Chondrocyte (in vitro differentiated cells): ENCODE measurements around the gene NYNRIN. TPM values are rescaled to one million over a fixed set of nuclear protein-coding genes. Genes with fewer than 3 reads are reported as not detected.

Experiments used
- DNase-seq: peaks from one replicate; pipeline ENCODE4 v3.0.0; 2021; ENCODE audit warnings: mixed read lengths, low spot score
- H3K27ac Mint-ChIP-seq: one replicate; pipeline ENCODE4 v1.8.0; 2021; ENCODE audit warnings: mild to moderate bottlenecking, moderate library complexity, mixed read lengths; ENCODE audit not compliant: unreplicated experiment
- H3K27me3 Mint-ChIP-seq: 2 replicates; pipeline ENCODE4 v1.8.0; 2021; ENCODE audit warnings: low read depth, mixed read lengths
- H3K36me3 Mint-ChIP-seq: 2 replicates; pipeline ENCODE4 v1.8.0; 2021; ENCODE audit warnings: low read depth, mixed read lengths
- H3K4me1 Mint-ChIP-seq: 2 replicates; pipeline ENCODE4 v1.8.0; 2021; ENCODE audit warnings: low read depth, mild to moderate bottlenecking, mixed read lengths
- H3K4me3 Mint-ChIP-seq: one replicate; pipeline ENCODE4 v1.8.0; 2021; ENCODE audit warnings: mild to moderate bottlenecking, moderate library complexity, mixed read lengths; ENCODE audit not compliant: unreplicated experiment
- H3K9me3 Mint-ChIP-seq: 2 replicates; pipeline ENCODE4 v1.8.0; 2021; ENCODE audit warnings: low read depth, mixed read lengths
- total RNA-seq: library from RNA; stranded (reverse); gene quantifications from 3 replicates; pipeline ENCODE4 v1.2.1, GENCODE V29; 2021
- TF ChIP-seq, protein P1 (sequence below): fragments of 200-600 bp; sonication (generic); IDR thresholded peaks from 2 replicates; pipeline ENCODE4 v1.5.0; 2021; ENCODE audit warnings: antibody characterized with exemption, mild to moderate bottlenecking, moderate library complexity

Gene NYNRIN
- total RNA-seq, 1 donor from 2014 or later = 21.0 TPM

DNA sequence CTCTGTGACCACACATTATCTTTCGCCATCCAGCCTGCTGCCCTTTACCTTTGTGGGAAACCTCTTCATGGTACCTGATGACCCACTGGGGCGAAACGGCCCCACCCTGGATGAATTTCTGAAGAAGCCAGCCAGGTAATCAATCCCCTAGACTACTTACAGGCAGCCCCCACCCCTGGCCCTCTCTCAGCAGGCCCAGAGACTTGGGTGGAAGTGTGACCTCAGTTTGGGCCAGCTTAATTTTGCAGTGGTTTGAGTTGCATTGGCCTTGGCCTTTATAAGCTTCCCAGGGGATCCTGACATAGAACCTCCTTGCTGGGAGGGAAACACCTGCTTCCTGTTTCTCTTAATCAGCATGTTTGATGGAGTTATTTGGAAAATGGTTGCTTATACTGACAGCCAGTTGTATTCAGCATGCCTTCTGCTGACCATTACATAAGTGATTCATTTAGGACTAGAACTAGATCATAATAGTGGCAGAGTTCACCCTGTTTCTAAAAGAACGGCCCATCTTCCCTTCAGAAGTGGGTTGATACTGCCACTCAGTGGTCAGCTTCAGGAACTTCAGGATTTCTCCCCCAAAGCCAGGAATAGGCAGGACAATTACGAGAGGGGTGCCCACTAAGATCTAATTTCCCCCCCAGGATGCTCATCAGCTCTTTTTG is 37.7 kb downstream of the NYNRIN start:
- Mint-ChIP-seq H3K36me3 (peaks cover 24% of the 10 kb centered on the region), H3K4me1 (peaks cover 45% of the 10 kb centered on the region), H3K27me3 (no peaks in the 10 kb centered on the region), H3K9me3 (no peaks in the 10 kb centered on the region), H3K4me3 (no peak overlapping the region), H3K27ac (peak overlapping the region; percentile 52)
- TF ChIP-seq, protein P1, sequence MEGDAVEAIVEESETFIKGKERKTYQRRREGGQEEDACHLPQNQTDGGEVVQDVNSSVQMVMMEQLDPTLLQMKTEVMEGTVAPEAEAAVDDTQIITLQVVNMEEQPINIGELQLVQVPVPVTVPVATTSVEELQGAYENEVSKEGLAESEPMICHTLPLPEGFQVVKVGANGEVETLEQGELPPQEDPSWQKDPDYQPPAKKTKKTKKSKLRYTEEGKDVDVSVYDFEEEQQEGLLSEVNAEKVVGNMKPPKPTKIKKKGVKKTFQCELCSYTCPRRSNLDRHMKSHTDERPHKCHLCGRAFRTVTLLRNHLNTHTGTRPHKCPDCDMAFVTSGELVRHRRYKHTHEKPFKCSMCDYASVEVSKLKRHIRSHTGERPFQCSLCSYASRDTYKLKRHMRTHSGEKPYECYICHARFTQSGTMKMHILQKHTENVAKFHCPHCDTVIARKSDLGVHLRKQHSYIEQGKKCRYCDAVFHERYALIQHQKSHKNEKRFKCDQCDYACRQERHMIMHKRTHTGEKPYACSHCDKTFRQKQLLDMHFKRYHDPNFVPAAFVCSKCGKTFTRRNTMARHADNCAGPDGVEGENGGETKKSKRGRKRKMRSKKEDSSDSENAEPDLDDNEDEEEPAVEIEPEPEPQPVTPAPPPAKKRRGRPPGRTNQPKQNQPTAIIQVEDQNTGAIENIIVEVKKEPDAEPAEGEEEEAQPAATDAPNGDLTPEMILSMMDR = peak; percentile 92
- no peak for DNase-seq

DNA sequence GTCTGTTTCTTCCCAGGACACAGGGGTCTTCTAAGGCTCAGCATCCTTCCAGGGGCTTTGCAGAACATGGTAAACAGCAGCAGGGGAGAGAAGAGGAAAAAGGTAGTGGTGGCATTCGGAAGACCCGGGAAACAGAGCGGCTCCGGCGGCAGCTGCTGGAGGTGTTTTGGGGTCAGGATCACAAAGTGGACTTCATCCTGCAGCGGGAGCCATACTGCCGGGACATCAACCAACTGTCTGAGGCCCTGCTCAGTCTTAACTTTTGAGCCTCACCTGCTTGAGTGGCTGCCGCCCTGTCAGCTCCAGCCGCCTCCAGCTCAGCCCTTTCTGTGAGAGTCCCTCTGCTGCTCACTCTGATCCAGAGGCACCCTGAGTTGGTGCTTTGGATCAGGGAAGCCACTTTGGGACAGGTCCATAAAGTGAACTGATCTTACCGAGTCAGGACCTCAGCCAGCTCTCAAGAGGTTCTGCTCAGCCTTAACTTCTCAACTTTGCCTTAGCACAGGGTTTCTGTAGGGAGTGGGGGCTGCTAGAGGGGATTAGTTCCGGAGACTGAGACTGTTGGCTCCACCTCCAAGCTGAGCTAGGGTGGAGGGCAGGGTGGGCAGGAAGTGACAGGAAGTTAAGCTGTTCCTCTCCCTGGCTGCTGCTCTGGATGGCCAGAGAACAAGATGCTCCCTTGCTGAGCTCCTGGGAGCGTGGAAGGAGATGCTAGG is 38.4 kb downstream of the NYNRIN start:
- Mint-ChIP-seq H3K36me3 (peaks cover 19% of the 10 kb centered on the region), H3K4me1 (peaks cover 44% of the 10 kb centered on the region), H3K27me3 (no peaks in the 10 kb centered on the region), H3K9me3 (no peaks in the 10 kb centered on the region), H3K27ac (peak overlapping the region; percentile 39), H3K4me3 (no peak overlapping the region)
- DNase-seq = no peak
- TF ChIP-seq, protein P1 = peak; percentile 55

DNA sequence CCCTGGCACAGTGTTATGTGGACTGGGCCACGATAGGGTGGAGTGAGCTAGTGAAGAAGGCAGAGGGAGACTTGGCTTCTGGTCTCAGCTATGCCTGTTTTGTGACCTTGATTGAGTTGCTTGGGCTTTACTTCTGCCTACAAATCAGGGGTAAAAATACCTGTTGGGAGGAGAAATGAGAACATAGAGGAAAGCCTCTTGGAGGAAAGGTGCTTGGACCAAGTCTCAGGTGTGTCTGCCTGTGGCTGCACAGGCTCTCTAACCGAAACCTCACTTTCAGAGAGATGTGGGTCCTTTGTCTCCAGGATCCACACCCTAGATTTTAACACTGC is 38.9 kb downstream of the NYNRIN start:
- Mint-ChIP-seq H3K36me3 (peaks cover 19% of the 10 kb centered on the region), H3K27ac (peak overlapping the region; percentile 39), H3K4me3 (no peak overlapping the region), H3K4me1 (peaks cover 42% of the 10 kb centered on the region), H3K9me3 (no peaks in the 10 kb centered on the region), H3K27me3 (no peaks in the 10 kb centered on the region)
- TF ChIP-seq, protein P1 = no peak
- DNase-seq = no peak

DNA sequence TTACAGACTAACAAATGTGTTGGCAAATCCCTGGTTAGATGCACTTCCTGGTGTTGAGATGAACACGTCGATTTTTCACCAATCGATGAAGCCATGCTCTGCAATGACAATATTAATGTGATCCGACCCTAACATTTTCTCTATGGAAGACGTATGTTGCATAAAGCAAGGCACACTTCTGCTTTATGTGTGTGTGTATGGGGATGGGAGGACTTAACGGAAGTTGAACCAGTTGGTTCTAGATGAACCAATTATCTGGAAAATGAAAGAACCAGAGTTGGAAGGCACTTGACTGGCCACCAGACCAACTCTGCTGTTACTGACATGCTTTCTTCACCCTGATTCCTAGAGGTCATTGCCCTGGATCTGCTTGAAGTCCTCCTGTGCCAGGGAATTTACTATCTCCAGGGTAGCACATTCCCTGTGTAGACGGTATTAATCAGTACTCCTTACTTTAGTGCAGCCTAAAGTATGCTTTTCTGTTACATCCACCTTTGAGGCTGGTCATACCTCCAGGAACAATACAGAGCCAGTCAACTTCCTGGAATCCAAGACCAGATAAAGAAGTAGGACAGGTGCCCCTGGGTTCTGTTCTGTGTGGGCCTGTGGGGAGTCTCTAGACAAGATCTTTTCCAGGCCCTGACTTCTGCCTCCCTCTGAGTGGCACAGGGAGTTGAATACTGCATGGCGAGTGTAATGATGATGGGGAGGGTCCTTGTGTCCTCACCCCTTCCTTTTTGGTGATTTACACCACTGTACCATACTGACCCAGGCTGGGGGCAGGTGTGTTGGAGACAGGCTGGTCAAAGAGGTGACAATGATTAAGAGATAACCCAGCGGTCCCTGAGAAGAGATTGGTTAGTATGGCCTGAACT is 39.7 kb downstream of the NYNRIN start:
- TF ChIP-seq, protein P1 = no peak
- peaks cover 12% of the 10 kb centered on the region for H3K36me3 Mint-ChIP-seq
- H3K9me3 Mint-ChIP-seq = no peaks in the 10 kb centered on the region
- DNase-seq = no peak
- H3K27me3 Mint-ChIP-seq = no peaks in the 10 kb centered on the region
- H3K4me1 Mint-ChIP-seq = peaks cover 37% of the 10 kb centered on the region
- H3K27ac Mint-ChIP-seq = peak overlapping the region; percentile 52
- H3K4me3 Mint-ChIP-seq = no peak overlapping the region

DNA sequence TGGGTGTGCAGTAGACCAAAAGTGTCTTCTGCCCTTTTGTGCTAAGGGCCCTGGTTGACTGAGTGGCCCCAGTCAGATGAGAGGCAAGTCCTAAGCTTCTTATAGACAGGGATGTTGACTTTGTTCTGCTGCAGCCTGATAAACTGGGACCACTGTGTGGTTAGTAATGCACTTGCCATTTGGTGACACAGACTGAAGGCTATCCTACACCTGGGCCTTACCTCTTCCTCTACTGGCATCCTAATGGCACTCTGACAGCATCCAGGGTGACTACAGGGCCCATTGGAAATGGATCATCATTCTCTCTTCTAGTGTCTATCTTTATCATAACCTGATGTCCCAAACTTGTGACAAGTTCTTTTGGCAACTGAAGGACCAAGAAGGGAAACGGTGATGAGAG is 40.5 kb downstream of the NYNRIN start:
- TF ChIP-seq, protein P1 = no peak
- Mint-ChIP-seq H3K9me3 (no peaks in the 10 kb centered on the region), H3K27me3 (no peaks in the 10 kb centered on the region), H3K4me1 (peaks cover 38% of the 10 kb centered on the region), H3K4me3 (no peak overlapping the region), H3K36me3 (peaks cover 8% of the 10 kb centered on the region), H3K27ac (peak overlapping the region; percentile 37)
- no peak for DNase-seq
